Gastroesophageal sphincter (tissue), 4 donors: Measurements from ENCODE around the gene B3GNT4. TPM values are rescaled to one million over a fixed set of nuclear protein-coding genes. Genes with fewer than 3 reads are reported as not detected.
"Not testable (repeated sequence)": the region's sequence is repeated elsewhere in the genome, so short reads cannot be mapped to it uniquely, and the experiment has no call there.

Experiments used
- ATAC-seq: fragments of 150-250 bp; one replicate; pipeline ENCODE4 v1.9.1; 2016; ENCODE audit warnings: mild to moderate bottlenecking, moderate library complexity
- H3K27ac ChIP-seq, 4 donors: fragments of 200-600 bp; sonication (generic) in 3 of 4; 1 replicate in 3 of 4; 2 replicates in 1 of 4; pipeline ENCODE4 v1.5.1; 2016 to 2019
- H3K27me3 ChIP-seq: fragments of 200-600 bp; sonication (generic); one replicate; pipeline ENCODE4 v1.5.1; 2019
- H3K36me3 ChIP-seq, 2 donors: fragments of 200-600 bp; sonication (generic); one replicate each; pipeline ENCODE4 v1.5.1; 2019; ENCODE audit warnings: control low read depth in 1 of 2
- H3K4me1 ChIP-seq, 3 donors: fragments of 200-600 bp; sonication (generic); 1 replicate in 2 of 3; 2 replicates in 1 of 3; pipeline ENCODE4 v1.5.1; 2016 to 2019; ENCODE audit warnings: control low read depth in 2 of 3
- H3K4me3 ChIP-seq, 2 donors: fragments of 200-600 bp; sonication (generic); one replicate each; pipeline ENCODE4 v1.5.1; 2019; ENCODE audit warnings: mild to moderate bottlenecking in 1 of 2, moderate library complexity in 1 of 2
- H3K9me3 ChIP-seq, 3 donors: fragments of 200-600 bp; sonication (generic); one replicate each; pipeline ENCODE4 v1.5.1; 2017 to 2019; ENCODE audit warnings: control low read depth in 2 of 3
- EP300 ChIP-seq: sonication (generic); formaldehyde crosslinking; IDR thresholded peaks from one replicate; pipeline ENCODE4 v1.6.1; 2017; ENCODE audit warnings: antibody characterized with exemption, mild to moderate bottlenecking
- POLR2A ChIP-seq, 2 donors: fragments of 450-650 bp; IDR thresholded peaks; one replicate each; pipeline ENCODE4 v1.6.1; 2017; ENCODE audit warnings: antibody characterized with exemption in 2 of 2, mild to moderate bottlenecking in 2 of 2, moderate library complexity in 1 of 2
- POLR2AphosphoS5 ChIP-seq: sonication (generic); formaldehyde crosslinking; IDR thresholded peaks from one replicate; pipeline ENCODE4 v1.6.1; 2017; ENCODE audit warnings: antibody characterized with exemption
- WGBS, 2 donors: methylation state at CpG; one replicate each; pipeline ENCODE4 v1.1.5; 2018; ENCODE audit warnings: low coverage in 1 of 2; 5-methylcytosine and 5-hydroxymethylcytosine counted together
- small RNA-seq, 4 donors: library from RNA; depleted of rRNA; stranded (forward); fragments of <200 nt; gene quantifications; one replicate each; pipeline ENCODE3, GENCODE V24; 2016
- total RNA-seq, 4 donors: library from RNA; depleted of rRNA; stranded (reverse); fragments of >200 nt; gene quantifications; one replicate each; pipeline ENCODE4 v1.1.0, GENCODE V29; 2016
- TF ChIP-seq, protein P1 (sequence below), 4 experiments: fragments of 200-600 bp in 2 of 4; fragments of 450-650 bp in 2 of 4; sonication (generic) in 1 of 4; IDR thresholded peaks; one replicate each; pipeline ENCODE4 v1.5.1; 2017 to 2019; ENCODE audit warnings: antibody characterized with exemption in 4 of 4, mild to moderate bottlenecking in 2 of 4, moderate library complexity in 2 of 4

B3GNT4 gene
- total RNA-seq, 4 donors from 2014 or later = not detected

DNA sequence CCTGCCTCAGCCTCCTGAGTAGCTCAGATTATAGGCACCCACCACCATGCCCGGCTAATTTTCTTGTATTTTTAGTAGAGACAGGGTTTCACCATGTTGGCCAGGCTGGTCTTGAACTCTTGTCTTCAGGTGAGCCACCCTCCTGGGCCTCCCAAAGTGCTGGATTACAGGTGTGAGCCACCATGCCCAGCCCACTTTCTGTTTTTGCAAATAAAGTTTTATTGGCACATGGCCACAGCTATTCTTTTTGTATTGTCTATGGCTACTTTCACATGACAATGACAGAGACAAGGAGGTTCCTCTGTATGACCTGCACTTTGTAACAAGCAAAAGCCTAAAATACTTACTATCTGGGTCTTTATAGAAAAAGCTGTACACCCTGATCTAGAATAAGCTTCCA, 42.0 kb downstream of the B3GNT4 start:
- 88% methylated on average over 1 of the region's 1 CpG; no CpG with 5 or more reads in 1 of the 2 donors for WGBS, 2 donors
- no peak for TF ChIP-seq POLR2AphosphoS5
- TF ChIP-seq EP300 = no peak
- no peak for TF ChIP-seq POLR2A (IDR thresholded peaks at IDR 0.05)
- TF ChIP-seq, protein P1, sequence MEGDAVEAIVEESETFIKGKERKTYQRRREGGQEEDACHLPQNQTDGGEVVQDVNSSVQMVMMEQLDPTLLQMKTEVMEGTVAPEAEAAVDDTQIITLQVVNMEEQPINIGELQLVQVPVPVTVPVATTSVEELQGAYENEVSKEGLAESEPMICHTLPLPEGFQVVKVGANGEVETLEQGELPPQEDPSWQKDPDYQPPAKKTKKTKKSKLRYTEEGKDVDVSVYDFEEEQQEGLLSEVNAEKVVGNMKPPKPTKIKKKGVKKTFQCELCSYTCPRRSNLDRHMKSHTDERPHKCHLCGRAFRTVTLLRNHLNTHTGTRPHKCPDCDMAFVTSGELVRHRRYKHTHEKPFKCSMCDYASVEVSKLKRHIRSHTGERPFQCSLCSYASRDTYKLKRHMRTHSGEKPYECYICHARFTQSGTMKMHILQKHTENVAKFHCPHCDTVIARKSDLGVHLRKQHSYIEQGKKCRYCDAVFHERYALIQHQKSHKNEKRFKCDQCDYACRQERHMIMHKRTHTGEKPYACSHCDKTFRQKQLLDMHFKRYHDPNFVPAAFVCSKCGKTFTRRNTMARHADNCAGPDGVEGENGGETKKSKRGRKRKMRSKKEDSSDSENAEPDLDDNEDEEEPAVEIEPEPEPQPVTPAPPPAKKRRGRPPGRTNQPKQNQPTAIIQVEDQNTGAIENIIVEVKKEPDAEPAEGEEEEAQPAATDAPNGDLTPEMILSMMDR (IDR thresholded peaks at IDR 0.05) = no peak
- no peak overlapping the region for H3K4me3 ChIP-seq
- no peak for ATAC-seq
- no peaks in the 10 kb centered on the region for H3K9me3 ChIP-seq
- peaks cover 0 to 96% of the 10 kb centered on the region in 2 donors for H3K36me3 ChIP-seq
- H3K4me1 ChIP-seq = no peaks in the 10 kb centered on the region
- no peaks in the 10 kb centered on the region for H3K27me3 ChIP-seq
- H3K27ac ChIP-seq = no peak overlapping the region

DNA sequence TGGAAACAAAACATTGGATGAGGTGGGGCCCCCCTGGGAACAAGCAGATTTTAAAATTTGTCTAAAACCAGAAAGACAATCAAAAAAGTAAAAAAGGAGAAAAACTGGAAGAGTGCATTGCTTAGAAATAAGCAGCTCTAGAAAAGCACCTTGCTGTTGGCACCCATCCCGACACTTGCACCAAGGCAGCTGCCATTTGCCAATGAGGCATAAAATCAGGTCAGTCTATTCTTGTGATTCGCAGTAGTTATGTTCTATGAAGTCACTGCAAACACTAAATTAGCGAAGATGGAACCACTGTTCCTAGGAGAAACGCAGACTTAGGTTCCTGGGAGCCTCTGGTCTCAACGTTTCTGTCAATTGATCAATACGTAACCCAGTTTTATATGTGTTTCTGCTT, 46.5 kb downstream of the B3GNT4 start:
- ATAC-seq = no peak
- no peaks in the 10 kb centered on the region for H3K27me3 ChIP-seq
- no peaks in the 10 kb centered on the region for H3K9me3 ChIP-seq
- no peak overlapping the region for H3K27ac ChIP-seq
- 89 to 100% methylated on average over 1 to 6 of the region's 6 CpGs for WGBS, 2 donors
- H3K4me3 ChIP-seq = no peak overlapping the region
- peaks cover 0 to 87% of the 10 kb centered on the region in 2 donors for H3K36me3 ChIP-seq
- H3K4me1 ChIP-seq = no peaks in the 10 kb centered on the region
- TF ChIP-seq, protein P1 (IDR thresholded peaks at IDR 0.05) = no peak
- TF ChIP-seq EP300 (no peak), POLR2A (IDR thresholded peaks at IDR 0.05) (no peak), POLR2AphosphoS5 (no peak)

DNA sequence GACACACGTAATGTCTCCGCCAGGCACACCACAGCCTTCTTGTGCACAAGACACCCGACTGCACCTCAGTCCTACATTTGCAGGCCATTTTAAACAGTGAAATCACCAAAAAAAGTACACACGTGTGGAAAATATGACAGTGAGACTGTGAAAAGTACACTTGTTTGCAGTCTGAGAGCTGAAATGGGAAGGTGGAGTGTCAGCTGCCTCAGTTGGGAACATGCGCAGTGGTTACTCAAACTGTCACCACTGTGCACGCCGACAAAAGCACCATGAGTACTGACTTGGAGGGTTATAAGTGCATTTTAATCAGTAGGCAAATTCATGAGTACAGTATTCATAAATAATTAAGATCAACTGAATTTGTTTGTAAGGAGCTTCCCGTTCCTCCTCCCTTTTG, 47.0 kb downstream of the B3GNT4 start:
- Histone ChIP-seq H3K9me3 (no peaks in the 10 kb centered on the region), H3K27me3 (no peaks in the 10 kb centered on the region), H3K4me1 (no peaks in the 10 kb centered on the region), H3K27ac (no peak overlapping the region), H3K36me3 (peaks cover 0 to 87% of the 10 kb centered on the region in 2 donors), H3K4me3 (no peak overlapping the region)
- WGBS, 2 donors = 89 to 90% methylated on average over 4 to 7 of the region's 8 CpGs
- no peak for ATAC-seq
- no peak for TF ChIP-seq POLR2AphosphoS5
- TF ChIP-seq EP300 = no peak
- TF ChIP-seq, protein P1 (IDR thresholded peaks at IDR 0.05) = no peak
- TF ChIP-seq POLR2A (IDR thresholded peaks at IDR 0.05) = no peak

DNA sequence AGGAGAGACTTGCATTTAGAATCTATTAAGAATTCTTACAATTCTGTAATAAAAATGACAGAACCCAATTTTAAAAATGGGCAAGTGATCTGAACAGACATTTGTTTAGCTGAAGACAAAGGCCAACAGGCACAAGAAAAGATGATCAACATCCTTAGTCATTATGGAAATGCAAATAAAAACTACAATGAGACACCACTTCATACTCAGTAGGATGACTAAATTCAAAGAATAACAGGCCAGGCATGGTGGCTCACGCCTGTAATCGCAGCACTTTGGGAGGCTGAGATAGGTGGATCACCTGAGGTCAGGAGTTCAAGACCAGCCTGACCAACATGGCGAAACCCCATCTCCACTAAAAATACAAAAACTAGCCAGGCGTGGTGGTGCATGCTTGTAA, 55.0 kb downstream of the B3GNT4 start:
- not testable (repeated sequence) for H3K4me3 ChIP-seq, H3K27ac ChIP-seq, H3K9me3 ChIP-seq, H3K4me1 ChIP-seq, H3K27me3 ChIP-seq, ATAC-seq
- peaks cover 0 to 96% of the 10 kb centered on the region in 2 donors for H3K36me3 ChIP-seq
- 90 to 91% methylated on average over 3 to 4 of the region's 4 CpGs for WGBS, 2 donors

Small RNA genes lying within 50 kb of the gene (small RNA-seq; reads per million reads assigned to genes)
- gene DIABLO = 0 to 0.38 (median 0.13) reads per million in 4 donors

Other genes with a start within 250 kb of the B3GNT4 start
- 1 to 10 TPM; 4.7 to 8.5 (median 5.6) TPM for gene BCL7A, start 181.8 kb upstream of the B3GNT4 start, total RNA-seq
- 10 to 100 TPM; 28.8 to 87.4 (median 54.9) TPM for gene MLXIP, start 125.0 kb upstream of the B3GNT4 start, total RNA-seq
- gene IL31, start 29.5 kb upstream of the B3GNT4 start, total RNA-seq = not detected
- gene LRRC43, start 20.6 kb upstream of the B3GNT4 start, total RNA-seq = 1 to 10 TPM; 1.5 to 9.8 (median 3.6) TPM
- 10 to 100 TPM; 35.8 to 45.3 (median 38.3) TPM for gene DIABLO, start 22.3 kb downstream of the B3GNT4 start, total RNA-seq
- gene VPS33A, start 62.8 kb downstream of the B3GNT4 start, total RNA-seq = 10 to 100 TPM; 13.0 to 15.1 (median 13.6) TPM
- 100 to 1,000 TPM; 186 to 272 (median 208) TPM for gene CLIP1, start 219.0 kb downstream of the B3GNT4 start, total RNA-seq